Measurements from ENCODE around the gene TIAL1. TPM values are rescaled to one million over a fixed set of nuclear protein-coding genes. Genes with fewer than 3 reads are reported as not detected.

The TIAL1 gene
- total and polyA plus RNA-seq, 10 of the 15 experiments (the other 5 are each of a cell fraction or from before 2014, with no cell fraction given): 26.0 to 159 (median 62.8) TPM

- in situ Hi-C loops (cut with MboI) (no loop called here), intact Hi-C loops (cut with micrococcal nuclease; ENCODE audit: unreplicated experiment) (no loop called here)
- ChIA-PET SMC1A (ENCODE audit: uncharacterized antibody, unreplicated experiment) (interaction anchor here (1.2 kb wide), 1 partner anchor 350 kb away, joined by 3 read pairs; no protein-coding TSS in a partner anchor), RAD21 (ENCODE audit: unreplicated experiment) (no interaction called here), POLR2A (interaction anchor here (0.6 kb wide), 1 partner anchor 12 kb away, joined by 8 read pairs; no protein-coding TSS in a partner anchor), CTCF (no interaction called here)
- Histone ChIP-seq H3K79me2 (ENCODE audit: control insufficient read depth, insufficient read depth, low read length) (no peaks in the 10 kb centered on the region), H3K4me1 (ENCODE audit: control insufficient read depth, insufficient read depth, low read length) (no peaks in the 10 kb centered on the region), H3K4me2 (ENCODE audit: control insufficient read depth, insufficient read depth) (no peak overlapping the region), H3K27ac (ENCODE audit: control insufficient read depth, insufficient read depth) (no peak overlapping the region), H3K9me3 (replicated peaks; ENCODE audit: control insufficient read depth, insufficient read depth, low read length) (no peaks in the 10 kb centered on the region), H4K20me1 (ENCODE audit: control insufficient read depth, insufficient read depth) (no peaks in the 10 kb centered on the region), H3K4me3 (no peak overlapping the region), H3K9ac (ENCODE audit: control insufficient read depth, insufficient read depth, low read length) (no peak overlapping the region), H2AFZ (ENCODE audit: control insufficient read depth, low read depth, low read length) (no peak overlapping the region), H3K27me3 (replicated peaks in 1 of 2; ENCODE audit: control insufficient read depth in 2 of 2, insufficient read depth in 2 of 2, low read length in 1 of 2) (no peaks in the 10 kb centered on the region), H3K36me3 (ENCODE audit: control insufficient read depth in 2 of 2, insufficient read depth in 2 of 2, low read length in 1 of 2) (no peaks in the 10 kb centered on the region)
- BruUV-seq (replicated peaks): no TSS peak
- DNase-seq (ENCODE audit: low read depth, low spot score) (no peak), FAIRE-seq (no peak), ATAC-seq (no peak)
- TF ChIP-seq STAT1 (conservative IDR thresholded peaks at IDR 0.05) (no peak), IKZF1 (conservative IDR thresholded peaks at IDR 0.05) (no peak), ETV6 (conservative IDR thresholded peaks at IDR 0.05 in 1 of 2, IDR thresholded peaks at IDR 0.05 in 1 of 2; ENCODE audit: borderline replicate concordance in 1 of 2, low read depth in 1 of 2) (no peak)
- WGBS (ENCODE audit: insufficient coverage, insufficient replicate concordance, low lambda C conversion rate, missing lambda C conversion rate): 39% methylated on average over 3 of the region's 3 CpGs
Measured at GRCh38 chr10:119621078-119621384, 24.3 kb upstream of the TIAL1 start.

DNA sequence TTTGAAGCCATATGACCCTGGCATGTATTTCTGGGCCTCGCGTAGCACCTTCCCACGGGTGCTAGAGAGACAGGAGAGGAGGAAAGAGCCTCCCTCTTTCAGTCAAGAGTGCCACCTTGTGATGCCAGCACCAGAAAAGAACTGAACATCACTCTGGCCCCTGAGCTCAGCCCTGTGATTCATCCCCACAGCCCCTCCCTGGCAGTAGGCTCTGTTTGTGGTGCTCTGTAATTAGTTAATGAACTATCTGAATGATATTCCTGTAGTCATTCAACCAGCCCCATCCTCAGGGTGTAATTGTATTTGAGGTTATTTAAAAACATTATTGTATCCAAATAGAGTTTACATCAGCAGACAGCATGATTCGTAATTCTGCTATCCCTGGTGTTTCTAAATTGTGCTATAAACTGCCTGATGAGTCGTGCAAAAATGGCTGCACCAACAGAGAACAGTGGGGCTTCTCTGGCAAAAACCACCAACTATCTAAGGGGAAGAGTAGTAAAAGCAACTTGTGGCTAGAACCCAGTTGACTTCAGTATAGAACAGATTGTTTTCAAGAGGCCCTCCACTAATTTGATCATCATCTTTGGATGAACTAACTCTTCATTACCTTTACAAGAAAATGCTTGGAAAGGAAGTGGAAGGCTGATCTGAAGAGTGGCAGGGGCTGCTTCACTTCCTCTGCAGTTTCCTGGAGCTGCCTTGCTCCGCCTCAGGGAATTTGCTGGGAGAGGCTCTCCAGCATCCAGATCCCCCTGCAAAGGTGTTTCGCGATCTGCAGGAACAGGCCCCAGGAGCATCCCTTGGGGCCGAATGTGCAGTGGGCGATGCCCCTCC lies 23.7 kb upstream of the TIAL1 start:
- no peak overlapping the region for H3K27ac ChIP-seq (ENCODE audit: control insufficient read depth, insufficient read depth)
- H3K9ac ChIP-seq (ENCODE audit: control insufficient read depth, insufficient read depth, low read length): no peak overlapping the region
- FAIRE-seq: no peak
- TF ChIP-seq RELB (IDR thresholded peaks at IDR 0.05; ENCODE audit: low read depth) (no peak), RB1 (IDR thresholded peaks at IDR 0.05; ENCODE audit: borderline replicate concordance) (no peak), CREB1 (IDR thresholded peaks at IDR 0.05; ENCODE audit: low read depth) (no peak), ATF3 (IDR thresholded peaks at IDR 0.05; ENCODE audit: borderline replicate concordance, extremely low read depth, low read depth, low read length) (no peak), STAT3 (IDR thresholded peaks at IDR 0.05; ENCODE audit: low read depth, low read length) (no peak), NR2C2 (IDR thresholded peaks at IDR 0.05; ENCODE audit: borderline replicate concordance, control insufficient read depth, insufficient read length, low read depth) (no peak), SIN3A (IDR thresholded peaks at IDR 0.05; ENCODE audit: low read depth, low read length) (no peak), ETV6 (conservative IDR thresholded peaks at IDR 0.05 in 1 of 2, IDR thresholded peaks at IDR 0.05 in 1 of 2; ENCODE audit: borderline replicate concordance in 1 of 2, low read depth in 1 of 2) (no peak), CREM (IDR thresholded peaks at IDR 0.05; ENCODE audit: low read depth) (no peak), TCF12 (IDR thresholded peaks at IDR 0.05; ENCODE audit: low read depth, low read length) (no peak), NRF1 (conservative IDR thresholded peaks at IDR 0.05; ENCODE audit: low read depth, low read length) (no peak), PAX5 (IDR thresholded peaks at IDR 0.05; ENCODE audit: borderline replicate concordance, low read depth, low read length) (no peak), IKZF1 (conservative IDR thresholded peaks at IDR 0.05) (no peak), RUNX3 (IDR thresholded peaks at IDR 0.05; ENCODE audit: low read length) (no peak), NFIC (IDR thresholded peaks at IDR 0.05; ENCODE audit: low read depth, low read length) (no peak)
- ChIA-PET POLR2A (interaction anchor here (0.6 kb wide), 1 partner anchor 13 kb away, joined by 8 read pairs; no protein-coding TSS in a partner anchor), RAD21 (ENCODE audit: unreplicated experiment) (no interaction called here), SMC1A (ENCODE audit: uncharacterized antibody, unreplicated experiment) (interaction anchor here (1.2 kb wide), 1 partner anchor 349 kb away, joined by 3 read pairs; no protein-coding TSS in a partner anchor), CTCF (no interaction called here)
- DNase-seq (ENCODE audit: low read depth, low spot score): no peak
- H4K20me1 ChIP-seq (ENCODE audit: control insufficient read depth, insufficient read depth): no peaks in the 10 kb centered on the region
- H3K4me3 ChIP-seq: no peak overlapping the region
- H3K4me2 ChIP-seq (ENCODE audit: control insufficient read depth, insufficient read depth): no peak overlapping the region
- H3K9me3 ChIP-seq (replicated peaks; ENCODE audit: control insufficient read depth, insufficient read depth, low read length): no peaks in the 10 kb centered on the region
- no peaks in the 10 kb centered on the region for H3K4me1 ChIP-seq (ENCODE audit: control insufficient read depth, insufficient read depth, low read length)
- BruUV-seq (replicated peaks): no TSS peak
- no peak overlapping the region for H2AFZ ChIP-seq (ENCODE audit: control insufficient read depth, low read depth, low read length)
- intact Hi-C loops (cut with micrococcal nuclease; ENCODE audit: unreplicated experiment): no loop called here
- H3K36me3 ChIP-seq (ENCODE audit: control insufficient read depth in 2 of 2, insufficient read depth in 2 of 2, low read length in 1 of 2): no peaks in the 10 kb centered on the region
- in situ Hi-C loops (cut with MboI): no loop called here
- 65% methylated on average over 10 of the region's 10 CpGs for WGBS (ENCODE audit: insufficient coverage, insufficient replicate concordance, low lambda C conversion rate, missing lambda C conversion rate)
- no peaks in the 10 kb centered on the region for H3K27me3 ChIP-seq (replicated peaks in 1 of 2; ENCODE audit: control insufficient read depth in 2 of 2, insufficient read depth in 2 of 2, low read length in 1 of 2)
- no peaks in the 10 kb centered on the region for H3K79me2 ChIP-seq (ENCODE audit: control insufficient read depth, insufficient read depth, low read length)
- ATAC-seq: no peak
